Trophoblast cell (in vitro differentiated cells and primary cell): ENCODE data around the gene PLCB2.
A peak's percentile ranks its signal among the peaks of the same experiment; 100 is the strongest.

Source experiments
- DNase-seq, 2 donors: peaks; one replicate each; pipeline ENCODE4 v3.0.0-alpha.2; 2016
- H2AFZ ChIP-seq: 2 replicates; pipeline ENCODE4 v1.6.1; 2013; ENCODE audit warnings: low read length, moderate library complexity, mild to moderate bottlenecking; ENCODE audit not compliant: insufficient read depth, poor library complexity
- H2AK5ac ChIP-seq: 2 replicates; pipeline ENCODE4 v1.6.1; 2013; ENCODE audit warnings: mild to moderate bottlenecking, low read length
- H2BK120ac ChIP-seq: 2 replicates; pipeline ENCODE4 v1.6.1; 2013; ENCODE audit warnings: low read length, mild to moderate bottlenecking, moderate library complexity; ENCODE audit not compliant: insufficient read depth, poor library complexity
- H2BK12ac ChIP-seq: 2 replicates; pipeline ENCODE4 v1.6.1; 2013; ENCODE audit warnings: mild to moderate bottlenecking, low read length, moderate library complexity
- H2BK5ac ChIP-seq: 2 replicates; pipeline ENCODE4 v1.6.1; 2013; ENCODE audit warnings: low read length, low read depth, moderate library complexity, mild to moderate bottlenecking; ENCODE audit not compliant: poor library complexity
- H3K14ac ChIP-seq: 2 replicates; pipeline ENCODE4 v1.6.1; 2013; ENCODE audit warnings: mild to moderate bottlenecking, low read length
- H3K18ac ChIP-seq: 2 replicates; pipeline ENCODE4 v1.6.1; 2013; ENCODE audit warnings: mild to moderate bottlenecking, low read length
- H3K23ac ChIP-seq: 2 replicates; pipeline ENCODE4 v1.6.1; 2013; ENCODE audit warnings: low read length
- H3K27ac ChIP-seq: 2 replicates; pipeline ENCODE4 v1.5.1; 2013; ENCODE audit warnings: low read depth, mild to moderate bottlenecking, inconsistent platforms, low read length, moderate library complexity
- H3K27me3 ChIP-seq: 2 replicates; pipeline ENCODE4 v1.6.1; 2013; ENCODE audit warnings: inconsistent platforms, mild to moderate bottlenecking, low read length, moderate library complexity; ENCODE audit not compliant: insufficient read depth
- H3K36me3 ChIP-seq, 2 experiments: 1 replicate in 1 of 2; 2 replicates in 1 of 2; pipeline ENCODE4 v1.6.1; 2013; ENCODE audit warnings: low read length in 2 of 2, mild to moderate bottlenecking in 2 of 2, moderate library complexity in 1 of 2; ENCODE audit not compliant: insufficient read depth in 2 of 2, control insufficient read depth in 1 of 2
- H3K4ac ChIP-seq: 2 replicates; pipeline ENCODE4 v1.6.1; 2013; ENCODE audit warnings: low read depth, mild to moderate bottlenecking, low read length, moderate library complexity
- H3K4me1 ChIP-seq, 2 experiments: 1 replicate in 1 of 2; 2 replicates in 1 of 2; pipeline ENCODE4 v1.6.1; 2013; ENCODE audit warnings: low read length in 2 of 2, mild to moderate bottlenecking in 2 of 2, moderate library complexity in 1 of 2; ENCODE audit not compliant: insufficient read depth in 2 of 2, control insufficient read depth in 1 of 2
- H3K4me2 ChIP-seq: 2 replicates; pipeline ENCODE4 v1.6.1; 2013; ENCODE audit warnings: inconsistent platforms, mild to moderate bottlenecking, low read length, moderate library complexity
- H3K4me3 ChIP-seq: 2 replicates; pipeline ENCODE4 v1.5.1; 2013; ENCODE audit warnings: mild to moderate bottlenecking, low read depth, low read length, inconsistent platforms
- H3K79me1 ChIP-seq: one replicate; pipeline ENCODE4 v1.6.1; 2013; ENCODE audit warnings: low read length
- H3K79me2 ChIP-seq: 2 replicates; pipeline ENCODE4 v1.6.1; 2013; ENCODE audit warnings: low read length, mild to moderate bottlenecking; ENCODE audit not compliant: control insufficient read depth, insufficient read depth, poor library complexity
- H3K9ac ChIP-seq: 2 replicates; pipeline ENCODE4 v1.6.1; 2013; ENCODE audit warnings: mild to moderate bottlenecking, low read length
- H3K9me3 ChIP-seq: 2 replicates; pipeline ENCODE4 v1.6.1; 2013; ENCODE audit warnings: low read depth, mild to moderate bottlenecking, control low read depth, inconsistent platforms, low read length; ENCODE audit not compliant: insufficient read depth
- H4K12ac ChIP-seq: 2 replicates; pipeline ENCODE4 v1.6.1; 2013; ENCODE audit warnings: low read depth, mild to moderate bottlenecking, low read length, moderate library complexity
- H4K8ac ChIP-seq: 2 replicates; pipeline ENCODE4 v1.6.1; 2013; ENCODE audit warnings: low read depth, mild to moderate bottlenecking, low read length, moderate library complexity
- H4K91ac ChIP-seq: one replicate; pipeline ENCODE4 v1.6.1; 2013; ENCODE audit warnings: low read depth, mild to moderate bottlenecking, low read length, moderate library complexity
- WGBS: extraction: QIAGEN DNeasy Blood & Tissue Kit; methylation state at CpG from one replicate; pipeline ENCODE4 v1.1.7; 2013; ENCODE audit warnings: missing lambda C conversion rate; ENCODE audit not compliant: insufficient read length, insufficient coverage; ENCODE audit errors: extremely low coverage; 5-methylcytosine and 5-hydroxymethylcytosine counted together

Gene PLCB2

GRCh38 chr15:40293905-40294895 lies 13.5 kb downstream of the PLCB2 start:
- Histone ChIP-seq H3K27me3 (peaks cover 18% of the 10 kb centered on the region), H3K27ac (no peak overlapping the region), H3K4me2 (no peak overlapping the region), H2AK5ac (no peak overlapping the region), H4K91ac (no peak overlapping the region), H2BK120ac (no peak overlapping the region), H3K14ac (no peak overlapping the region), H3K23ac (no peak overlapping the region), H2BK12ac (no peak overlapping the region), H3K36me3 (no peaks in the 10 kb centered on the region), H3K79me1 (peaks cover 3% of the 10 kb centered on the region), H4K8ac (no peak overlapping the region), H4K12ac (no peak overlapping the region), H3K4me1 (peaks cover 15 to 24% of the 10 kb centered on the region in 2 experiments), H3K4ac (no peak overlapping the region), H3K9ac (no peak overlapping the region), H3K4me3 (no peak overlapping the region), H2AFZ (no peak overlapping the region), H3K18ac (no peak overlapping the region), H3K79me2 (no peaks in the 10 kb centered on the region), H2BK5ac (no peak overlapping the region), H3K9me3 (peaks cover 8% of the 10 kb centered on the region)
- no CpG with 5 or more reads among the region's 20 CpGs for WGBS
- DNase-seq, result no peak

- no peak for DNase-seq
- H3K4me1 ChIP-seq, result peaks cover 15 to 24% of the 10 kb centered on the region in 2 experiments
- peaks cover 3% of the 10 kb centered on the region for H3K79me1 ChIP-seq
- no peak overlapping the region for H2BK120ac ChIP-seq
- no peak overlapping the region for H2AK5ac ChIP-seq
- no peak overlapping the region for H3K18ac ChIP-seq
- H3K9me3 ChIP-seq, result peaks cover 6% of the 10 kb centered on the region
- H4K12ac ChIP-seq, result no peak overlapping the region
- peaks cover 18% of the 10 kb centered on the region for H3K27me3 ChIP-seq
- H3K23ac ChIP-seq, result no peak overlapping the region
- no peak overlapping the region for H2AFZ ChIP-seq
- no peak overlapping the region for H4K8ac ChIP-seq
- no peak overlapping the region for H3K14ac ChIP-seq
- H3K4ac ChIP-seq, result no peak overlapping the region
- no peak overlapping the region for H2BK5ac ChIP-seq
- no peak overlapping the region for H3K9ac ChIP-seq
- no peak overlapping the region for H3K27ac ChIP-seq
- no peak overlapping the region for H3K4me2 ChIP-seq
- H4K91ac ChIP-seq, result no peak overlapping the region
- no peaks in the 10 kb centered on the region for H3K79me2 ChIP-seq
- H2BK12ac ChIP-seq, result no peak overlapping the region
- no peaks in the 10 kb centered on the region for H3K36me3 ChIP-seq
- no peak overlapping the region for H3K4me3 ChIP-seq
These were observed 14.7 kb downstream of the PLCB2 start for GRCh38 chr15:40293006-40293405.

GRCh38 chr15:40292246-40292645 lies 15.5 kb downstream of the PLCB2 start:
- peaks cover 18% of the 10 kb centered on the region for H3K27me3 ChIP-seq
- H3K4ac ChIP-seq, result no peak overlapping the region
- no peak overlapping the region for H3K14ac ChIP-seq
- H4K91ac ChIP-seq, result no peak overlapping the region
- no peak overlapping the region for H4K12ac ChIP-seq
- H3K18ac ChIP-seq, result no peak overlapping the region
- DNase-seq, result no peak
- no peak overlapping the region for H2BK12ac ChIP-seq
- H2BK5ac ChIP-seq, result no peak overlapping the region
- peaks cover 15 to 23% of the 10 kb centered on the region in 2 experiments for H3K4me1 ChIP-seq
- H3K79me2 ChIP-seq, result no peaks in the 10 kb centered on the region
- H3K23ac ChIP-seq, result no peak overlapping the region
- no peak overlapping the region for H3K4me2 ChIP-seq
- H2AK5ac ChIP-seq, result no peak overlapping the region
- H2BK120ac ChIP-seq, result no peak overlapping the region
- H3K4me3 ChIP-seq, result no peak overlapping the region
- H3K9me3 ChIP-seq, result peaks cover 2% of the 10 kb centered on the region
- no peak overlapping the region for H3K27ac ChIP-seq
- no peak overlapping the region for H2AFZ ChIP-seq
- H3K36me3 ChIP-seq, result no peaks in the 10 kb centered on the region
- no peak overlapping the region for H4K8ac ChIP-seq
- no peak overlapping the region for H3K9ac ChIP-seq
- H3K79me1 ChIP-seq, result peaks cover 3% of the 10 kb centered on the region
- WGBS, result no CpG with 5 or more reads among the region's 3 CpGs

- Histone ChIP-seq H4K8ac (no peak overlapping the region), H2AK5ac (no peak overlapping the region), H3K27ac (no peak overlapping the region), H2BK5ac (no peak overlapping the region), H3K9ac (no peak overlapping the region), H2BK12ac (no peak overlapping the region), H3K36me3 (no peaks in the 10 kb centered on the region), H3K14ac (peak overlapping the region; percentile 33), H3K79me1 (peaks cover 3% of the 10 kb centered on the region), H3K4me3 (peak overlapping the region; percentile 21), H3K9me3 (peaks cover 2% of the 10 kb centered on the region), H3K27me3 (peaks cover 18% of the 10 kb centered on the region), H2AFZ (peak overlapping the region; percentile 46), H3K18ac (no peak overlapping the region), H3K79me2 (no peaks in the 10 kb centered on the region), H3K23ac (no peak overlapping the region), H3K4me2 (peak overlapping the region; percentile 65), H3K4ac (no peak overlapping the region), H2BK120ac (no peak overlapping the region), H4K91ac (no peak overlapping the region), H4K12ac (no peak overlapping the region), H3K4me1 (peaks cover 14 to 22% of the 10 kb centered on the region in 2 experiments)
- peak; percentile 39 to 64 for DNase-seq
- no CpG with 5 or more reads among the region's 68 CpGs for WGBS
These were observed 16.7 kb downstream of the PLCB2 start for GRCh38 chr15:40290918-40291574.
